Measurements from ENCODE around the gene SERPINA5. TPM values are rescaled to one million over a fixed set of nuclear protein-coding genes. Genes with fewer than 3 reads are reported as not detected.

The SERPINA5 gene
- total and polyA plus RNA-seq, 10 donors = 11.5 to 216 (median 135) TPM

- WGBS, 5 donors = 62 to 78% (median 69%) methylated on average over 8 of the region's 8 CpGs
Observed at GRCh38 chr14:94550041-94550440, 31.2 kb upstream of the SERPINA5 start.

DNA sequence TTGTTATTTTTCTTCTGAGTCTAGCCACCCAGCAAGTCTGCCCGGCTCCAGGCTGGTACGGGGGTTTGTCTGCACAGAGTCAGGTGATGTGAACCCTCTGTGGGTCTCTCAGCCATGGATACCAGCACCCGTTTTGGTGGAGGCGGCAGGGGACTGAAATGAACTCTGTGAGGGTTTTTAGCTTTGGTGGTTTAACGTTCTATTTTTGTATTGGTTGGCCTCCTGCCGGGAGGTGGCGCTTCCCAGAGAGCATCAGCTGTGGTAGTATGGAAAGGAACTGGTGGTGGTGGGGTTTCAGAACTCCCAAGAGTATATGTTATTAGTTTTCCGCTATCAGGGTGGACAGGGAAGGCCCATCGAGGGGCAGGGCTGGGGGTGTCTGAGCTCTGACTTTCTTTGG lies 25.2 kb upstream of the SERPINA5 start:
- Histone ChIP-seq H3K27ac (no peak overlapping the region), H3K9me3 (peaks cover 0 to 35% (median 18%) of the 10 kb centered on the region in 8 donors), H3K4me1 (no peaks in the 10 kb centered on the region), H3K4me3 (no peak overlapping the region), H3K27me3 (replicated peaks in 1 of 7) (peaks cover 0 to 23% (median 0%) of the 10 kb centered on the region in 7 donors), H3K36me3 (no peaks in the 10 kb centered on the region)
- TF ChIP-seq, protein P1, sequence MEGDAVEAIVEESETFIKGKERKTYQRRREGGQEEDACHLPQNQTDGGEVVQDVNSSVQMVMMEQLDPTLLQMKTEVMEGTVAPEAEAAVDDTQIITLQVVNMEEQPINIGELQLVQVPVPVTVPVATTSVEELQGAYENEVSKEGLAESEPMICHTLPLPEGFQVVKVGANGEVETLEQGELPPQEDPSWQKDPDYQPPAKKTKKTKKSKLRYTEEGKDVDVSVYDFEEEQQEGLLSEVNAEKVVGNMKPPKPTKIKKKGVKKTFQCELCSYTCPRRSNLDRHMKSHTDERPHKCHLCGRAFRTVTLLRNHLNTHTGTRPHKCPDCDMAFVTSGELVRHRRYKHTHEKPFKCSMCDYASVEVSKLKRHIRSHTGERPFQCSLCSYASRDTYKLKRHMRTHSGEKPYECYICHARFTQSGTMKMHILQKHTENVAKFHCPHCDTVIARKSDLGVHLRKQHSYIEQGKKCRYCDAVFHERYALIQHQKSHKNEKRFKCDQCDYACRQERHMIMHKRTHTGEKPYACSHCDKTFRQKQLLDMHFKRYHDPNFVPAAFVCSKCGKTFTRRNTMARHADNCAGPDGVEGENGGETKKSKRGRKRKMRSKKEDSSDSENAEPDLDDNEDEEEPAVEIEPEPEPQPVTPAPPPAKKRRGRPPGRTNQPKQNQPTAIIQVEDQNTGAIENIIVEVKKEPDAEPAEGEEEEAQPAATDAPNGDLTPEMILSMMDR (IDR thresholded peaks at IDR 0.05 in 8 of 11, conservative IDR thresholded peaks at IDR 0.05 in 3 of 11) = no peak
- no peak for TF ChIP-seq POLR2AphosphoS5 (IDR thresholded peaks at IDR 0.05)
- no peak for TF ChIP-seq POLR2A (IDR thresholded peaks at IDR 0.05)
- intact Hi-C loops (cut with DNase I; ENCODE audit: low total_unique reads) = no loop called here
- no peak for DNase-seq
- WGBS, 5 donors = 82 to 94% (median 86%) methylated on average over 8 to 9 of the region's 9 CpGs

More at GRCh38 chr14:94550041-94550440, 31.2 kb upstream of the SERPINA5 start:
- H3K27me3 ChIP-seq (replicated peaks in 1 of 7) = peaks cover 0 to 28% (median 0%) of the 10 kb centered on the region in 7 donors
- intact Hi-C loops (cut with DNase I; ENCODE audit: low total_unique reads) = no loop called here
- TF ChIP-seq POLR2A (IDR thresholded peaks at IDR 0.05) (no peak), POLR2AphosphoS5 (IDR thresholded peaks at IDR 0.05) (no peak)
- TF ChIP-seq, protein P1 (IDR thresholded peaks at IDR 0.05 in 8 of 11, conservative IDR thresholded peaks at IDR 0.05 in 3 of 11) = no peak
- no peak overlapping the region for H3K27ac ChIP-seq
- H3K9me3 ChIP-seq = peaks cover 0 to 30% (median 21%) of the 10 kb centered on the region in 8 donors
- DNase-seq = no peak
- H3K4me1 ChIP-seq = peaks cover 0 to 5% (median 0%) of the 10 kb centered on the region in 6 donors
- H3K4me3 ChIP-seq = no peak overlapping the region
- no peaks in the 10 kb centered on the region for H3K36me3 ChIP-seq

GRCh38 chr14:94557327-94557726 lies 23.9 kb upstream of the SERPINA5 start:
- H3K27me3 ChIP-seq (replicated peaks in 1 of 7) = peaks cover 0 to 24% (median 0%) of the 10 kb centered on the region in 7 donors
- TF ChIP-seq POLR2AphosphoS5 (IDR thresholded peaks at IDR 0.05) = no peak
- no peak for TF ChIP-seq POLR2A (IDR thresholded peaks at IDR 0.05)
- WGBS, 5 donors = 95 to 97% (median 96%) methylated on average over 1 of the region's 1 CpG

GRCh38 chr14:94558842-94559241 lies 22.4 kb upstream of the SERPINA5 start:
- Histone ChIP-seq H3K9me3 (peaks cover 0 to 35% (median 17%) of the 10 kb centered on the region in 8 donors), H3K4me1 (no peaks in the 10 kb centered on the region), H3K4me3 (no peak overlapping the region), H3K27ac (no peak overlapping the region), H3K36me3 (no peaks in the 10 kb centered on the region), H3K27me3 (replicated peaks in 1 of 7) (peaks cover 0 to 29% (median 0%) of the 10 kb centered on the region in 7 donors)
- TF ChIP-seq POLR2AphosphoS5 (IDR thresholded peaks at IDR 0.05) (no peak), POLR2A (IDR thresholded peaks at IDR 0.05) (no peak)
- TF ChIP-seq, protein P1 (IDR thresholded peaks at IDR 0.05 in 8 of 11, conservative IDR thresholded peaks at IDR 0.05 in 3 of 11) = no peak
- DNase-seq = no peak
- intact Hi-C loops (cut with DNase I; ENCODE audit: low total_unique reads) = no loop called here
- 78 to 91% (median 83%) methylated on average over 2 of the region's 2 CpGs for WGBS, 5 donors

More at GRCh38 chr14:94557327-94557726, 23.9 kb upstream of the SERPINA5 start:
- intact Hi-C loops (cut with DNase I; ENCODE audit: low total_unique reads) = no loop called here
- no peak for DNase-seq
- H3K36me3 ChIP-seq = no peaks in the 10 kb centered on the region
- H3K4me1 ChIP-seq = no peaks in the 10 kb centered on the region
- H3K27ac ChIP-seq = no peak overlapping the region
- H3K4me3 ChIP-seq = no peak overlapping the region
- H3K9me3 ChIP-seq = peaks cover 0 to 35% (median 18%) of the 10 kb centered on the region in 8 donors
